Measurements from ENCODE around the gene HECTD2. TPM values are rescaled to one million over a fixed set of nuclear protein-coding genes. Genes with fewer than 3 reads are reported as not detected.
"Not testable (repeated sequence)": the region's sequence is repeated elsewhere in the genome, so short reads cannot be mapped to it uniquely, and the experiment has no call there.

The HECTD2 gene
- 10 to 100 TPM in 1 of 3 donors, 1 to 10 TPM in 2; 4.9 to 15.9 (median 5.5) TPM for total RNA-seq
- long read RNA-seq, donor 1, full-length matches to known transcripts, result 1 of 5 reads
- long read RNA-seq, donor 1, partial matches to known transcripts, result 4 of 5 reads
- long read RNA-seq, donor 1, other reads (novel, unspliced or antisense), result 0 of 5 reads
- long read RNA-seq, donor 2, result 0 reads

DNA sequence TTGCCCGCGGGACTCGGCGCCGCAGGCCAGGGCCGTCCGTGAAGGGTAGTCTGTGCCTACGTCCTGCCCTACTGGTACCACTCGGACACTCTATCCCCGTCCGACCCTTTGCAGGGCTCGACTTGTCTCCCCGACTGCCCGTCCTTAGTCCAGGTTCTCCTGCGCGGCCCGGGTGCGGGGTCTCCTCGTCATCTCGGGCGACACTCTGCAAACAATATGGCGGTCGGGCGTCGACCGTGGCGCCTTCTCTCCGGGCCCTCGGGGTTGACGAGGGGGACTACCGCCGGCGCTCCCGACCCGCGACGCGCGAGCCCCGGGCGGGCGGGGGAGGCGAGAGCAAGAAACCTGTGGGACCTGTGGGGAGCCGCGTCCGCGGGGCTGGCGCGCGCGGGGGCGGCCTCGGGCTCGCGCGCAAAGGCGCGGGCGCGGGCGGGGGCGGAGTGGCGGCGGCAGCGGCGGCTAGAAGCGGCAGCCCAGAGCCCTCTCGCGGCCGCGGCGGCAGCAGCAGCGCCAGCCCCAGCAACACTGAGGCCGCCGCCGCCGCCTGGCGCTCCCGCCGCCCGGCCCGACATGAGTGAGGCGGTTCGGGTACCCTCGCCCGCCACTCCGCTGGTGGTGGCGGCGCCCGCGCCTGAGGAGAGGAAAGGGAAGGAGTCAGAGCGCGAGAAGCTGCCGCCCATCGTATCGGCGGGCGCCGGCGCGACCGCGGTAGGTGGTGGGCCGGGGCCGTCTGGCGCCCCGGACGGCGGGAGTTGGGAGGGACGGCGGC, at the start of gene HECTD2:
Gene HECTD2, plus strand, starts transcription at position 476 of the 769 bp plus-strand sequence. Its CDS starts 95 bp downstream, at position 571.
- ATAC-seq (peak; percentile 94), DNase-seq (peak; percentile 84 to 87 (median 87))
- Histone ChIP-seq H3K4me1 (ENCODE audit: low read depth) (peaks cover 3% of the 10 kb centered on the region), H3K9me3 (no peaks in the 10 kb centered on the region), H3K36me3 (ENCODE audit: low read depth) (no peaks in the 10 kb centered on the region), H3K4me3 (peak within 1 kb of the TSS; percentile 52)
- intact Hi-C loops (cut with DNase I, micrococcal nuclease), result no loop called here
- TF ChIP-seq, protein P1, sequence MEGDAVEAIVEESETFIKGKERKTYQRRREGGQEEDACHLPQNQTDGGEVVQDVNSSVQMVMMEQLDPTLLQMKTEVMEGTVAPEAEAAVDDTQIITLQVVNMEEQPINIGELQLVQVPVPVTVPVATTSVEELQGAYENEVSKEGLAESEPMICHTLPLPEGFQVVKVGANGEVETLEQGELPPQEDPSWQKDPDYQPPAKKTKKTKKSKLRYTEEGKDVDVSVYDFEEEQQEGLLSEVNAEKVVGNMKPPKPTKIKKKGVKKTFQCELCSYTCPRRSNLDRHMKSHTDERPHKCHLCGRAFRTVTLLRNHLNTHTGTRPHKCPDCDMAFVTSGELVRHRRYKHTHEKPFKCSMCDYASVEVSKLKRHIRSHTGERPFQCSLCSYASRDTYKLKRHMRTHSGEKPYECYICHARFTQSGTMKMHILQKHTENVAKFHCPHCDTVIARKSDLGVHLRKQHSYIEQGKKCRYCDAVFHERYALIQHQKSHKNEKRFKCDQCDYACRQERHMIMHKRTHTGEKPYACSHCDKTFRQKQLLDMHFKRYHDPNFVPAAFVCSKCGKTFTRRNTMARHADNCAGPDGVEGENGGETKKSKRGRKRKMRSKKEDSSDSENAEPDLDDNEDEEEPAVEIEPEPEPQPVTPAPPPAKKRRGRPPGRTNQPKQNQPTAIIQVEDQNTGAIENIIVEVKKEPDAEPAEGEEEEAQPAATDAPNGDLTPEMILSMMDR (IDR thresholded peaks at IDR 0.05), result peak; percentile 47

- intact Hi-C loops (cut with DNase I, micrococcal nuclease), result no loop called here
- Histone ChIP-seq H3K4me3 (no peak overlapping the region), H3K36me3 (ENCODE audit: low read depth) (no peaks in the 10 kb centered on the region), H3K4me1 (ENCODE audit: low read depth) (no peaks in the 10 kb centered on the region), H3K9me3 (no peaks in the 10 kb centered on the region)
- ATAC-seq, result no peak
- TF ChIP-seq, protein P1 (IDR thresholded peaks at IDR 0.05), result no peak
- no peak for DNase-seq
Observed at GRCh38 chr10:91360461-91360860, 49.7 kb upstream of the HECTD2 start.

DNA sequence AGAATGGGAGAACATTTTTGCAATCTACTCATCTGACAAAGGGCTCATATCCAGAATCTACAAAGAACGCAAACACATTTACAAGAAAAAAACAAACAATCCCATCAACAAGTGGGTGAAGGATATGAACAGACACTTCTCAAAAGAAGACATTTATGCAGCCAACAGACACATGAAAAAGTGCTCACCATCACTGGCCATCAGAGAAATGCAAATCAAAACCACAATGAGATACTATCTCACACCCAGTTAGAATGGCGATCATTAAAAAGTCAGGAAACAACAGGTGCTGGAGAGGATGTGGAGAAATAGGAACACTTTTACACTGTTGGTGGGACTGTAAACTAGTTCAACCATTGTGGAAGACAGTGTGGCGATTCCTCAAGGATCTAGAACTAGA, 44.6 kb upstream of the HECTD2 start:
- intact Hi-C loops (cut with DNase I, micrococcal nuclease); DNase-seq; ATAC-seq: not testable (repeated sequence)

DNA sequence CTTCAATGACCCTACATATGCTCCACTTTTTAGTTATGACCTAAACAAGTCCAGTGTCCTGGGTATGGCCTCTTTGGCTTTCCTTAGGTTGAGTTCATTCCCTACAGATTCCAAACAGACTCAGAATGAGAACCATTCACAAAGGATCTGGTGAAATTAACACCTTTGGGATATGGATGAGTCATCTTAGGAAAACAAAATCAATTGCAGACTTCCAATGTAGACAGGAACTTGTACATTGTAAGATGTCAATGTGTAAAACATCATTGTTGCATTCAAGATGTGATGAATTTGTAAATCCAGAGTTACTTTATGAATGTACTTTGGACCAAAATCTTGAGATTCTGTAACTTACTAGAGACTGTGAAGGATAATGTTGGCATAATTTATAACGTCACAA, 43.4 kb upstream of the HECTD2 start:
- intact Hi-C loops (cut with DNase I, micrococcal nuclease), result no loop called here
- no peak for DNase-seq
- TF ChIP-seq, protein P1 (IDR thresholded peaks at IDR 0.05), result no peak
- H3K9me3 ChIP-seq, result no peaks in the 10 kb centered on the region
- H3K36me3 ChIP-seq (ENCODE audit: low read depth), result no peaks in the 10 kb centered on the region
- H3K4me1 ChIP-seq (ENCODE audit: low read depth), result no peaks in the 10 kb centered on the region
- no peak for ATAC-seq
- H3K4me3 ChIP-seq, result no peak overlapping the region

More for the DNA sequence above, 44.6 kb upstream of the HECTD2 start:
- H3K4me3 ChIP-seq; H3K4me1 ChIP-seq (ENCODE audit: low read depth); H3K9me3 ChIP-seq; H3K36me3 ChIP-seq (ENCODE audit: low read depth): not testable (repeated sequence)

GRCh38 chr10:91367127-91367531, 43.0 kb upstream of the HECTD2 start:
- H3K36me3 ChIP-seq (ENCODE audit: low read depth), result no peaks in the 10 kb centered on the region
- H3K9me3 ChIP-seq, result no peaks in the 10 kb centered on the region
- H3K4me1 ChIP-seq (ENCODE audit: low read depth), result no peaks in the 10 kb centered on the region
- no peak for DNase-seq
- ATAC-seq, result no peak
- intact Hi-C loops (cut with DNase I, micrococcal nuclease), result no loop called here
- no peak overlapping the region for H3K4me3 ChIP-seq
- TF ChIP-seq, protein P1 (IDR thresholded peaks at IDR 0.05), result no peak

GRCh38 chr10:91367558-91367957, 42.6 kb upstream of the HECTD2 start:
- Histone ChIP-seq H3K4me1 (ENCODE audit: low read depth) (no peaks in the 10 kb centered on the region), H3K36me3 (ENCODE audit: low read depth) (no peaks in the 10 kb centered on the region), H3K4me3 (no peak overlapping the region), H3K9me3 (no peaks in the 10 kb centered on the region)
- TF ChIP-seq, protein P1 (IDR thresholded peaks at IDR 0.05), result no peak
- ATAC-seq (no peak), DNase-seq (no peak)
- intact Hi-C loops (cut with DNase I, micrococcal nuclease), result no loop called here

DNA sequence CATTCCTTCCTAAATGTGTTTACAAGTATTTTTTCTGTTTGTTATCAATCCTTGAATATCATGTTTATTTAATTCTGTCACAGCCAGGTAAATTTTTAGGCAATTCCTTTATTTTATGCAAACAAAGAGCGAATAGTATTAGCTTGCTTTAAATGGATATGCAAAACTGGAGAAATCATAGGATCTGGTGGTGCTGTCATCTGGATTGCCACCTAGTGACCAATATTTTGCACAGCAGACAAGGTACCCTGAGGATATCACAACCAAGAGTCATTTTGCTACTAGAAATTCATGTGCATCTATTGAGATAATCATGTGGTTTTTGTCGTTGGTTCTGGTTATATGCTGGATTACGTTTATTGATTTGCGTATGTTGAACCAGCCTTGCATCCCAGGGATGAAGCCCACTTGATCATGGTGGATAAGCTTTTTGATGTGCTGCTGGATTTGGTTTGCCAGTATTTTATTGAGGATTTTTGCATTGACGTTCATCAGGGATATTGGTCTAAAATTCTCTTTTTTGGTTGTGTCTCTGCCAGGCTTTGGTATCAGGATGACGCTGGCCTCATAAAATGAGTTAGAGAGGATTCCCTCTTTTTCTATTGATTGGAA, 40.1 kb upstream of the HECTD2 start:
- H3K36me3 ChIP-seq (ENCODE audit: low read depth); ATAC-seq; intact Hi-C loops (cut with DNase I, micrococcal nuclease); H3K4me3 ChIP-seq; H3K4me1 ChIP-seq (ENCODE audit: low read depth): not testable (repeated sequence)
- DNase-seq, result peak in 1 of 3 donors; percentile 5
- H3K9me3 ChIP-seq, result peaks cover 14% of the 10 kb centered on the region
